Astrocyte of the cerebellum (primary cell): ENCODE results near the gene IKZF3.
"Not testable (repeated sequence)": the region's sequence is repeated elsewhere in the genome, so short reads cannot be mapped to it uniquely, and the experiment has no call there.

Experiments
- DNase-seq: peaks from one replicate; pipeline ENCODE4 v3.0.0-alpha.2; 2011; ENCODE audit warnings: low read depth
- H3K4me3 ChIP-seq: 2 replicates; pipeline ENCODE4 v1.5.1; 2011; ENCODE audit warnings: mild to moderate bottlenecking, low read depth, low read length, moderate library complexity
- in situ Hi-C: cut with HindIII; loops from 2 replicates; pipeline ENCODE4 v1.10.0; 2017; ENCODE audit warnings: low sequenced_read_pairs
- TF ChIP-seq, protein P1 (sequence below): IDR thresholded peaks from 2 replicates; pipeline ENCODE4 v1.5.1; 2012; ENCODE audit warnings: low read length, low read depth, moderate library complexity, mild to moderate bottlenecking; ENCODE audit errors: missing control alignments

IKZF3 gene

DNA sequence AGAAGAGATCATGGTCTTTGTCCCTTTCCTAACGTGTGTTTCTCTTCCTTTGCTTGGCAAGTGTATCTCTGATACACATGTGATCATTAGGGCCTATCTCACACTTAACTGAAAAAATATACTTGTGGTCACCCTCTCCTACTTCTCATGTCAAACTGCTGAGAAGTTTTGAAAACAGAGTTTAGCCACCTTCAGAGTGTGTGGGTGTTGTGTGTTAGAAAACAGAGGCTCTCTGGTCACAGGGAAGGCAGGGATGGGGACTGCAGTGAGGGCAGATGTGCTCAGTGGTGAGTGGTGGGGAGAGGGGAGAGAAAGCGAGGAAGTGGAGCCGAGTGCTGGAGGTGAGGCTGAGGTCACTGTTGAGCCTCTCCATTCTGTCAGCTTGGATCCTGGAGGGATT is 97.0 kb downstream of the IKZF3 start:
- H3K4me3 ChIP-seq, result no peak overlapping the region
- in situ Hi-C loops, result no loop called here
- TF ChIP-seq, protein P1, sequence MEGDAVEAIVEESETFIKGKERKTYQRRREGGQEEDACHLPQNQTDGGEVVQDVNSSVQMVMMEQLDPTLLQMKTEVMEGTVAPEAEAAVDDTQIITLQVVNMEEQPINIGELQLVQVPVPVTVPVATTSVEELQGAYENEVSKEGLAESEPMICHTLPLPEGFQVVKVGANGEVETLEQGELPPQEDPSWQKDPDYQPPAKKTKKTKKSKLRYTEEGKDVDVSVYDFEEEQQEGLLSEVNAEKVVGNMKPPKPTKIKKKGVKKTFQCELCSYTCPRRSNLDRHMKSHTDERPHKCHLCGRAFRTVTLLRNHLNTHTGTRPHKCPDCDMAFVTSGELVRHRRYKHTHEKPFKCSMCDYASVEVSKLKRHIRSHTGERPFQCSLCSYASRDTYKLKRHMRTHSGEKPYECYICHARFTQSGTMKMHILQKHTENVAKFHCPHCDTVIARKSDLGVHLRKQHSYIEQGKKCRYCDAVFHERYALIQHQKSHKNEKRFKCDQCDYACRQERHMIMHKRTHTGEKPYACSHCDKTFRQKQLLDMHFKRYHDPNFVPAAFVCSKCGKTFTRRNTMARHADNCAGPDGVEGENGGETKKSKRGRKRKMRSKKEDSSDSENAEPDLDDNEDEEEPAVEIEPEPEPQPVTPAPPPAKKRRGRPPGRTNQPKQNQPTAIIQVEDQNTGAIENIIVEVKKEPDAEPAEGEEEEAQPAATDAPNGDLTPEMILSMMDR, result no peak
- no peak for DNase-seq

DNA sequence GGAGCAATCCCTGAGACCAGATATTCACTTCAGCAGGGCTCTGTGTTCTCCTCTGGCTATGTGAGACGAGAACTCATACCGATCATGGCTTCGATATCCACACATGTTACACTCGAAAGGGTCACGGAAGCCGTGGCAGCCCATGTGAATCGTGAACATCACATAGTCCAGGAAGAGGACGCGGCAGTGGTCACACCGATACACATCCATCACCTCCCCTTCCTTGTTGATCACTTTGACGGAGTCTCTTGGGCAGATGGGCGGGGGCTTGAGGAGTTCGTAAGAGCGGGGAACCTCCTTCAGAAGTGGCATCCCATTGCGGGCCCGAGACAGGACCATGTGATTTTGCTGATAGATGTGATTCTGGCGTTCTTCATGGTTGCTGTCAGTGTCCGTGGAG is 98.3 kb downstream of the IKZF3 start:
- H3K4me3 ChIP-seq, result no peak overlapping the region
- in situ Hi-C loops, result no loop called here
- DNase-seq, result no peak
- TF ChIP-seq, protein P1, result no peak

DNA sequence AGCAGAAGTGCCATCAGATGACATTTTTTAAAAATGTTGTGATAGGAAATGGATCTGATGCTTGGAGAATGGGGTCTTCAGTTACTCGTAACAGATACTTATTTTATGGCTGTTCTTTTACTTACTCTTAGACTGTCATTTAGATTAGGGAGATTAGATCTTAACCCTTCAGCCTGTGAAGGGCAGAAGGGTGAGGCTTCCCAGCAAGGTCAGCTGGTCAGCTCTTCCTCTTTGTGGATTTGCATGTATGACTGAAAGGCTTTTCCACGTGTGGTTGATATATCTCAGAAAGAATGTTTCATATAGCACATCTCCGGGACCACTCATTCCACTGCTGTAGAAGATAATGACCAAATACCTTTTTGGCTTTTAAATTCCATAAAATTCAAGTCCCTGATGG is 98.9 kb downstream of the IKZF3 start:
- TF ChIP-seq, protein P1, result no peak
- H3K4me3 ChIP-seq, result no peak overlapping the region
- no peak for DNase-seq
- in situ Hi-C loops, result no loop called here

DNA sequence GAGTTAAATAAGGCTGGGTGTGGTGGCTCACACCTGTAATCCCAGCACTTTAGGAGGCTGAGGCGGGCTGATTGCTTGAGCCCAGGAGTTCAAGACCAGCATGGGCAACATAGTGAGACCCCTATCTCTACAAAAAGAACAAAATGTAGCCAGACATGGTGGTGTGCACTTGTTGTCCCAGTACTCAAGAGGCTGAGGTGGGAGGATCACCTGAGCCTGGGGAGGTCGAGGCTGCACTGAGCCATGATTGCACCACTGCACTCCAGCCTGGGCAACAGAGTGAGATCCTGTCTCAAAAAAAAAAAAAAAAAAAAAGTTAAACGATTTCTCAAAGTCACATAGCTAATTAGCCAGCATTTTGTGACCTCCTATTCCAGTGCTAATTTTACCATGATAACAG is 99.9 kb downstream of the IKZF3 start:
- in situ Hi-C loops, DNase-seq, H3K4me3 ChIP-seq: not testable (repeated sequence)

DNA sequence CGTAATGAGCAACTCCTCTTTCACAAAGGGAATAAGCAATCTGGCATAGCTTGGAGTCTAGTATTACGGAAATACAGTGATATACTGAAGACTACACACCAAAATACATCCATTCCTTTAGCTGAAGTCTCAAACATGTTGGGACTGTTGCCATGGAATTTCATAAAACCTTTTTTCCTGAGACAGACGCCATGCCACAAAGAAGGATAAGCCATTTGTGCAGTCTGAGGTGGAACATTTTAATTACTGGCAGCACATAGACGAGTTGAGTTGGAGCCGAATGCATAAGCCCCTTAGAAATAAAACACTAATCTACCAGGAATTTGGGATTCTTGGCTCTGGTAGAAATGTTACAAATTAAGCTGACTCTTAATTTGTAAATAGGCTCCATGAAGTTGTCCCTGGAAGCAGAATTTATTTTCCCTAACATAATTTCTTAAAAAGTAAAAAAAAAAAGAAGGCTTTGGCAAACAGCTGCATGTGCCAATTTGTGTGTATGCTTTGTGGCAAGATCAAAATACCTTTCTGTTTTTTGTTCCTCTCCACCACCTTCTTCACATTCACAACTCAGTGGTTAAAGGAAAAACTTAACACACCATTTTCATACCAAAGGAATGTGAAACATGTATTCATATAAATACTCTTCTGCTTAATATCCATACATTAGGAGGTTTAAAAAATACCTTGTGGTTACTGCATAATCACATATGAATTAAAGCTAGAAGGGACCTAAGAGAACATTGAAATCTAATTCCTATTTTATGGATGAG is 100.9 kb downstream of the IKZF3 start:
- peak; percentile 71 for DNase-seq
- in situ Hi-C loops, result no loop called here
- TF ChIP-seq, protein P1, result no peak
- no peak overlapping the region for H3K4me3 ChIP-seq

DNA sequence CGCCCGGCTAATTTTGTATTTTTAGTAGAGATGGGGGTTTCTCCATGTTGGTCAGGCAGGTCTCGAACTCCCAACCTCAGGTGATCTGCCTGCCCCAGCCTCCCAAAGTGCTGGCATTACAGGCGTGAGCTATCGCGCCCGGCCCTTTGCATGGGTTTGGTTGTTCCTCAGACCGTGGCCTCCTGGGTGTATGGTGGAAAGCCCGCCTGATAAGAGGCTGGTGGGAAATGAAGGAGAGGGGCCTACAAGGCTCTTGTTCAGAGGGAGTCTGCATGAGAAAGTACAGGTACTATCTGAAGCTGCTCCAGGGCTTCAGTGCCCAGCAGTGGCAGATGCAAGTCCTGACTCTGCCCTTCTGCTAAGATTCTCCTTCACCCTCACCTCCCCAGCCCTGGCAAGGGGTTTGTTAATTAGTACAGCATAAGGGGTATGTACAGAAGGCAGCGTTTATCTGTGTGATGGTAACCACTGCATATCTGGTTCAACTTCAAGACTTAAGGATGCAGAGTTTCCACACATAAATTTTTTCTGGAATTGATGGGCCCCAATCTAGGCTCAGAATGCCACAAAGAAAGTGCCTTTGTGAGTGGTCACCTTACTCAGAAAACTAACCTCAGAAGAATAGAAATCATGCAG is 102.1 kb downstream of the IKZF3 start:
- TF ChIP-seq, protein P1, result no peak
- in situ Hi-C loops, result no loop called here
- no peak for DNase-seq
- no peak overlapping the region for H3K4me3 ChIP-seq

DNA sequence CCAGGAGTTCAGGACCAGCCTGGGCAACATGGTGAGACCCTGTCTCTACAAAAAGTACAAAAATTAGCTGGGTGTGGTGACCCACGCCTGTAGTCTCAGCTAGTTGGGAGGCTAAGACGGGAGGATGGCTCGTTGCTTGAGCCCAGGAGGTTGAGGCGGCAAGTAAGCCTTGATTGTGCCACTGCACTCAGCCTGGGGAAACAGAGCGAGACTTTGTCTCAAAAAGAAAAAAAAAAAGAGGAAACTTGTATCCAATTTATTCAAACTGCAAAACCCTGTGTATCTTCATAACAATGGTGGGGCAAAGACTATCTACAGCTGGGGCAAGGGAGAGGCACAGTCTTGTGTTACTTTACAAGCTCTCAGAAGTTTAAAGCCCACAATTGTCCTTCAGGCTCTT is 104.9 kb downstream of the IKZF3 start:
- no peak overlapping the region for H3K4me3 ChIP-seq
- in situ Hi-C loops, result no loop called here
- TF ChIP-seq, protein P1, result no peak
- DNase-seq, result no peak
